ENCODE results near the gene FBXO38. TPM values are rescaled to one million over a fixed set of nuclear protein-coding genes. Genes with fewer than 3 reads are reported as not detected.

Gene FBXO38
- total and polyA plus RNA-seq, 2 of the 13 experiments (the other 11 are each of a cell fraction or from before 2014, with no cell fraction given) = 24.8 to 35.9 TPM

- Histone ChIP-seq H3K9ac (ENCODE audit: insufficient read depth, low read depth, low read length) (no peak overlapping the region), H3K9me3 (ENCODE audit: low read length) (no peaks in the 10 kb centered on the region), H3K4me1 (ENCODE audit: insufficient read depth, low read length) (no peaks in the 10 kb centered on the region), H4K20me1 (ENCODE audit: insufficient read depth, low read length) (no peaks in the 10 kb centered on the region), H3K27me3 (ENCODE audit: control insufficient read depth in 1 of 2, insufficient read depth in 2 of 2, low read length in 2 of 2) (no peaks in the 10 kb centered on the region; a peak in 1 of 5 replicates), H3K36me3 (replicated peaks in 1 of 2; ENCODE audit: control insufficient read depth in 1 of 2, insufficient read depth in 2 of 2, low read length in 2 of 2) (peaks cover 19 to 71% of the 10 kb centered on the region in 2 experiments), H3K27ac (ENCODE audit: extremely low read length, insufficient read depth, low read length) (no peak overlapping the region), H3K4me3 (replicated peaks in 1 of 3; ENCODE audit: insufficient read depth in 1 of 3, low read depth in 2 of 3, low read length in 3 of 3) (no peak overlapping the region), H3K4me2 (ENCODE audit: low read depth, low read length) (no peak overlapping the region), H3K79me2 (ENCODE audit: insufficient read depth, low read length) (no peaks in the 10 kb centered on the region), H2AFZ (ENCODE audit: low read length) (no peak overlapping the region)
- CTCF ChIA-PET (ENCODE audit: low intra/inter-chr PET ratio, low total read pairs) = no interaction called here
- BruUV-seq (replicated peaks) = no TSS peak
- POLR2A ChIA-PET = no interaction called here
- ATAC-seq (no peak), DNase-seq (ENCODE audit: low spot score) (no peak), FAIRE-seq (no peak)
- 95% methylated on average over 2 of the region's 2 CpGs for WGBS (ENCODE audit: low lambda C conversion rate)
- intact Hi-C loops (cut with micrococcal nuclease; ENCODE audit: unreplicated experiment) = no loop called here
- in situ Hi-C loops (cut with HindIII; ENCODE audit: extremely low pct_ligation_motif_present, low pct_unique_long_range_greater_than_20kb) = no loop called here
- TF ChIP-seq PRDM15 (CRISPR knock-in tag; IDR thresholded peaks at IDR 0.05) (no peak), EEA1 (CRISPR knock-in tag; IDR thresholded peaks at IDR 0.05; ENCODE audit: borderline replicate concordance) (no peak), ZNF704 (CRISPR knock-in tag; IDR thresholded peaks at IDR 0.05; ENCODE audit: borderline replicate concordance) (no peak), MTA1 (CRISPR knock-in tag; IDR thresholded peaks at IDR 0.05; ENCODE audit: borderline replicate concordance) (no peak), ZNF274 (CRISPR knock-in tag; IDR thresholded peaks at IDR 0.05) (no peak), NFYB (CRISPR knock-in tag; IDR thresholded peaks at IDR 0.05) (no peak), MED8 (CRISPR knock-in tag; IDR thresholded peaks at IDR 0.05; ENCODE audit: insufficient replicate concordance) (no peak), NFRKB (IDR thresholded peaks at IDR 0.05) (no peak), ZNF710 (CRISPR knock-in tag; IDR thresholded peaks at IDR 0.05; ENCODE audit: borderline replicate concordance) (no peak), MEIS1 (CRISPR knock-in tag; IDR thresholded peaks at IDR 0.05; ENCODE audit: borderline replicate concordance) (no peak), ZSCAN5A (CRISPR knock-in tag; IDR thresholded peaks at IDR 0.05; ENCODE audit: borderline replicate concordance) (no peak), PLSCR1 (CRISPR knock-in tag; IDR thresholded peaks at IDR 0.05; ENCODE audit: borderline replicate concordance) (no peak), ZC3H4 (CRISPR knock-in tag; IDR thresholded peaks at IDR 0.05; ENCODE audit: borderline replicate concordance) (no peak), ZNF616 (CRISPR knock-in tag; IDR thresholded peaks at IDR 0.05; ENCODE audit: low read depth) (no peak)
These were observed 37.9 kb downstream of the FBXO38 start for GRCh38 chr5:148421661-148422060.

All from HepG2 (cell line).